Measurements from ENCODE around the gene SRMS.
A peak's percentile ranks its signal among the peaks of the same experiment; 100 is the strongest.

SRMS gene, protein sequence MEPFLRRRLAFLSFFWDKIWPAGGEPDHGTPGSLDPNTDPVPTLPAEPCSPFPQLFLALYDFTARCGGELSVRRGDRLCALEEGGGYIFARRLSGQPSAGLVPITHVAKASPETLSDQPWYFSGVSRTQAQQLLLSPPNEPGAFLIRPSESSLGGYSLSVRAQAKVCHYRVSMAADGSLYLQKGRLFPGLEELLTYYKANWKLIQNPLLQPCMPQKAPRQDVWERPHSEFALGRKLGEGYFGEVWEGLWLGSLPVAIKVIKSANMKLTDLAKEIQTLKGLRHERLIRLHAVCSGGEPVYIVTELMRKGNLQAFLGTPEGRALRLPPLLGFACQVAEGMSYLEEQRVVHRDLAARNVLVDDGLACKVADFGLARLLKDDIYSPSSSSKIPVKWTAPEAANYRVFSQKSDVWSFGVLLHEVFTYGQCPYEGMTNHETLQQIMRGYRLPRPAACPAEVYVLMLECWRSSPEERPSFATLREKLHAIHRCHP

DNA sequence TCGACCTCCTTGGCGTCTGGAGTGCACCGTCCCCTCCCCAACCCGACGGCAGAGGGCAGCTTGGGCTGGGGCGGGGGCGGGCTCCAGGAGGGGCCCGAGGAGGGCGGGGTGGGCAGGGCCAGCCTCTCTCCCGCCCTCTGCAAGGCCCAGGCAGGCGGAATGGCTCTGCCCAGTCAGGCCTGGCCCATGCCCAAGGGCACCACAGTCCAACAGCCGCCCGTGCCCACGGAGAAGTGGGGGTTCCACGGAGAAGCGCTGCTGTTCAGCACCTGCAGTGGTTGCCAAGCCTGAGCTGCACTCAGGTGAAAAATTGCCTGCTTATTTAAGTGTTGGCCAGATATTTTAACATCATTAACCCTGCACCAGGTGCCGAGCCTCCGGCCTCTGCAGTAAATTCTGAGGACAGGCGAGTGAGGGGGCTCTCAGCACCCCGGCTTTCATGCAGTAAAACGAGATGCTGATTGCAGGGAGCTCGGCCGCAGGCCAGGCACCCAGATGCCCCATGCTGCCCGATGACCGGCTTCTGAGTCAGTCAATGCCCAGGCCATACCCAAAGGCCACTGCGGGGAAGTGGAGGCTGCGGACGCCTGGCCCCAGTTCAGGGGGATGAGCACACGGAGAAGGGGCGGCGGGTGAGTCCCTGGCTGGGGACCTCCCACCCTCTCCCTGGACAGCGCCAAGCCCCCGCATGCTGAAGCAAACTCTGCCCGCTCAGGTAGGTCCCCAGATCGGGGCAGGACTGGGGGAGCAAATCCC, at the start of gene SRMS:
Gene SRMS, minus strand, starts transcription at position 25 of the 756 bp plus-strand sequence. CDS start 286 bp downstream, outside the sequence.
- no peak for DNase-seq (ENCODE audit: low spot score)
- FAIRE-seq = no peak

DNA sequence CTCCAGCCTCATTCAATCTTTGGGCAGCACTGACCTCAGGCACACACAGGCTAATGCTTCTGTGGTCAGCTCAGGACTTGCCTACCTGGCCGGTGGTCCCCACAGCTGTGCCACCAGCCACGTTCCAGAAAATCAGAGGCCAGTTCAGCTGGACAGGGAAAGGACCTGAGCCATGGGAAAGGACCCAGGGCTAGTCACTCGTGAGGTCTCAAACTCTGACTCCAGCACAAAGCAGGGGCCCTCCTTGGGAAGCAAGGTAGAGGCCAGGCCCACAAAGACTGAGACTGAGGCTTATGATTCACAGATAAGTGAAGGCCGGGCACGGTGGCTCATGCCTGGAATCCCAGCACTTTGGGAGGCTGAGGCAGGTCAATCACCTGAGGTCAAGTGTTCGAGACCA, 48.9 kb upstream of the SRMS start:
- no peak for FAIRE-seq

DNA sequence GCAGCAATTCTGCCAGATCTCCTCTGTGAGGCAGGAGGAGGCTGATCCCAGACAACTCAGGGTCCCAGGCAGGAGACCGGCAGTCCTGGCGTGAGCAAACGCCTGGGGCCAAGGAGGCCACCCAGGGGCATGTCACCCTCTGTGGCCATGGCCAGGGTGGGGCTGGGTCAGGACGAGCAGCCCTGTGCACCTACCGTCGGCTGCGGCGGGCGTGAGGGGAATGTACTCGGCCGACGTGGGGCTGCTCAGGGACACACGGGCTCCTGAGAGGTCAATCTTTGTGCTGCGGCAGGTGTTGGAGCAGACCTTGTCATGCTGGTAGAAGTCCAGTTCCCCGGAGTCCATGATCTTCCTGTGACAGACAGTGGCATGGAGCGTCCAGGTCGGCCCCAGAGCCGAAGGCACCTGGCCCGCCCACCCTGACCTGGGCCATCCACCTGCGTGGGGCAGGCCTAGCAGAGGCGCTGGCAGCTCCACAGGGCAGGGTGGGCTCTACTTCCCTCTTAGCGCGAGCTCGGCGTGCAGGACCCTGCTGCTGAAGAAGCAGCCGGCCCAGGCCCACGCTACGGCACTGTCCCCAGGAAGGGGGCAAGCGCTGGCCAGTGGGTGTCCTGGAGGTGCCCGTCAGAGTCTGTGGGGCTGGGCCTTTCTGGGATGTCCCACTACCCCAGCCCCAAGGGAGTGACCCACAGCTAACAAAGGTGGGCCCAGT, 48.0 kb upstream of the SRMS start:
- FAIRE-seq (no peak), DNase-seq (ENCODE audit: low spot score) (no peak)

More for the DNA sequence above, 48.9 kb upstream of the SRMS start:
- DNase-seq (ENCODE audit: low spot score) = no peak

DNA sequence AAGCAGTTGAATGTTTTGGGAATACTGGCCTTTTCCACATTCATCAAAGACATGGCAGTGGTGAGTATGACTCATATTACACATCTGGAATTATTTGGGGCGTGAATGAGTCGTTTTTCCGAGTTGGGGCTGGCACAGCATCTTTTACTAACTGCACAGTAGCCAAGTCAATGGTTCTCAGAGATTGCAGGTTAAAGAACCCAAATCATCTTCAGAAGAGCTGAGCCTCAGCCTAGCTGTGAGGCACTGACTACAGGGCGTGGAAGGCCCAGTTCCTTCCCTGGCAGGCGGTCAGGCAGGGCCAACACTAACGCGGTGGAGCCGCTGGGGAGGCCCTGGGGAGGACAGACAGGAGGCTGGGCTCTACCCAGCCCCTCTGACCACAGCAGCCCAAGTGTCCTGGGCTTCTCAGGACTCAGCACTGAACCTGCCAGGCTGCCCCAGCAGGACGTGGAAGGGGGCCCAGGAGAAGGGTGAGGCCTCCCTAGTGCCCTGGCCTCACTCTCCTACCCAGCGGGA, 46.6 kb upstream of the SRMS start:
- FAIRE-seq (no peak), DNase-seq (ENCODE audit: low spot score) (no peak)

DNA sequence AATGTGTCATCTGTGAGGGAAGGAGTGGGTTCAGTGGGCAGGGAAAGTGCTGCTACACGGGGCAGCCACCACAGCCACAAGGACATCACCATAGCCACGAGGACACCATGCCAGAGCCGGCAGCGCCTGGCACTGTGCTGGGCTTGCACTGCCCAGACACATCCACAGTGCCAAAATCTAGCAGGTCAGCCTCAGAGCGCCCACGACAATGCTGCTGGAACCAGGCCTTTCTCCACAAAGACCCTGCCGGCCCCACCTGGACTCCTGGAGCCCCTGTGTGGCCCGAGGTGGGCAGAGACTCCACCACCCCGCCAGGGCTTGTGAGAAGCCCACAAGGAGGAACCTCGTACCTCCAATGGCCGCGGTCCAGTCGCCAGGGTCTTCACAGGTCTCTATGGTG, 45.1 kb upstream of the SRMS start:
- DNase-seq (ENCODE audit: low spot score) (no peak), FAIRE-seq (no peak)

DNA sequence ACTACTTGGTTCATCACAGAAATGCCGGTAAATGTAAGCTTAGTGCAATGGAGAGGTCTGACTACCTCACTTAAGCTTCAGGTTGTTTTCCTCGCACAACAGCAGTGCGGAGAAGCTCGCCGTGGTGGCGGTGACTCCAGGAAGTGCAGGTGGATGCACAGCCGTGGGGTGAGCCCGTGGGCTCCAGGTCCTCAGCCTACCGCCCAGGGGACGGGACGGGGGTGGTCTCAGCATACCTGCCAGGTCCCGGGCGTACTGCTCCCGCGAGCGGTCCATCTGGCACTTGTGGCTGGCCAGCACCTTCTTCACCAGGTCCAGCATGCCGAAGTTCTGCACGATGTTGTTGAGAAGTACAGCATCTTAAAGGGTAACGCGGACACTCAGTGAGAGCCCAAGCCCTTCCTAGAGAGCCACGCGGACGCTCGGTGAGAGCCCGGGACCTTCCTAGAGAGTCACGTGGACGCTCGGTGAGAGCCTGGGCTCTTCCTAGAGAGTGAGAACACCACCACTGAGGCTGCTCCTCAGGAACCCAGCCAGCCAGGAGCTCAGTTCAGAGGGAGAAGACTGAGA, 44.3 kb upstream of the SRMS start:
- FAIRE-seq (no peak), DNase-seq (ENCODE audit: low spot score) (no peak)

DNA sequence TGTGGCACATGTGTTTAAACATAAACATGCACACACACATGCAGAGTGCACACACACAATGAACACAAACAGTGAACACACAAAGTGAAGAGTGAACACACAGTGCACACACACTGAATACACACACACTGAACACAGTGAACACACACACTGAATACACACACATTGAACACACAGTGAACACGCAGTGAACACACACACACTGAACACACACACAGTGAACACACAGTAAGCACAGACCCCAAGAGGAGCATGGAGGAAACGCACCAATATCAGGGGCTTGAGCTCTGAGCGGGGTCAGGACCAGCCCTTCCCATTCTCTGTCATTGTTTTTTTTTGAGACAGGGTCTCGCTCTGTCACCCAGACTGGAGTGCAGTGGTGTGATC, 43.6 kb upstream of the SRMS start:
- DNase-seq (ENCODE audit: low spot score) (no peak), FAIRE-seq (peak; percentile 95)

DNA sequence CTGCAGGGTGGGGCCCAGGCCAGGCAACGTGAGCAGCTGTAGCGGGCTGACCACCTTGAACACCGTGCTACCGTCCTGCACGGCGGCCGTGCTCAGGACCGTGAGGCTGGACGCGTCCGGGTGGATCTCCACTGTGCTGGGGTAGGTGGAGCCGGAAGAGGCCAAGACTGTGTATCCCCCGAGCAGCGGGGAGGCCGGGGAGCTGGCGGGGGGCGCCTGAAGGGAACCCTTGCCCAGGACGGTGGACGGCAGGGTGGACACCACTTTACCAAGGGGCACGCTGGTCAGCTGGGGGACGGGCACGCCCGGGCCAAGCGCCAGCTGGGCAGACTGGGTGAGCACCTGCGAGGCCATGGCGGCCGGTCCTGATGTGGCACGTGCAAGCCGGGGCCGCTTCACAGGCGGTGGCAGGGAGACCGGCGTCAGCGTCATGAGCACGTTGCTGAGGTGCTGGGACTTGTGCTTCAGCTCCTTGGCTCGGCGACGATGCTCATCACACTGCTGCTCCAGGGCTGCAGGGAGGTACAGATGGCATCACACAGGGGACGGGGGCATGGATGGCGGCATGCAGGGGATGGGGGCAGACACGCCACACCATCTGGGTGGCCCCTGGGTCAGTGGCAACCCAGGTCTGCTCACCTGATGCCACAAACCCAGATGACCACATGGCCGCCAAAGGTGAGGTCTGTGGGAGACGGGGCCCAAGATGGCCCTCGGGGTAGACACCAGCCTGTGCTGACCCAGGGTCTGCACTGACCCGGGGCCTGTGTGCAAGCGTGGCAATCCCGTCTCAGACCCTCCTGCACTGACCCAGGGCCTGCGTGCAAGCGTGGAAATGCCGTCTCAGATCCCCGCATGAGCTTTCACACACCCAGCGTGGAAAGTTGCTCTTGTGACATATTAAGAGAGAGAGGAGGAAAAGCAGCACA, 42.9 kb upstream of the SRMS start:
- FAIRE-seq = peak; percentile 23
- no peak for DNase-seq (ENCODE audit: low spot score)

DNA sequence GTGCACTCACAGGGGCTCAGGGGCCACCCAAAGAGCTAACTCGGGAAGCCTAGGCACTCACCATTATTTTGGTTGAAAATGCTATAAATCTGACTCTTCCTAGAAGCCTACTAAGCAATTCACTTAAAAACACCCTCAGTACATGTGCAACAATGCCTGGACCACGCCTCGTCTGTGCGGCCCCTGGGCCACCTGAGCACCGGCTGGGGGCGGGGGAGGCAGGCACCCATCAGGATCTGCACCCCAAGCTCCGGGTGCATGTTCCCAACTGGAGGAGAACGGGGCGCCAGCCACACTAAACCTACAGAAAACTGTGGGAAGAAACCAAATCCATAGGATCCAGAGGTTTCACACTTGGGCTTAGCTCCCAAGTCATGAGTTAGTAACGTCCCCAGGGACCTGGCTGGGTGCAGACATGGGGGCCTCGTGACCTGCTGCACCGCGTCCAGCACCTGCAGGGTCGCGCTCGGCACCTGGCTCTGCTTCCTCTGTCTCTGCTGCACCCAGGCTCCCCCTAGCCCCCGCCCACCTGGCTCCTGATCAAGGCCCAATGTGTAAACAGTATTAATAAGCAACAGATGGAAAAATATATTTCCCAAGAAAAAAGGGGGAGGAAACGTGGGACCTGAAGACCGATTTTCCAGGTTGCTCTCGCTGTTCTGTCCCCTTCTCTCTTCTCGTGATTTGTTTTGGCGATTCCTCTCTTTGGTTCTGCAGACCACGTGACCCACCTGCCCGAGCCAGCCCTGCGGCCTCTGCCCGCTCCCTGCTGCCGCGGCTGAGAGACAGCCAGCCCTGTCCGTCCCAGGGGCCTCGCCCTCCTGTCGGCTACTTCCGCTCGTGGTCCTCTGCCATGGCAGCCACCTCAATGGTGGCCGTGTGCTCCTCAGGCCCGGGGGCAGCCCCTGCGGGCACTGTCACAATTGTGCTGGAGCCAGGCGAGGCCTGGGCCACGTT, 42.0 kb upstream of the SRMS start:
- no peak for DNase-seq (ENCODE audit: low spot score)
- FAIRE-seq = no peak

DNA sequence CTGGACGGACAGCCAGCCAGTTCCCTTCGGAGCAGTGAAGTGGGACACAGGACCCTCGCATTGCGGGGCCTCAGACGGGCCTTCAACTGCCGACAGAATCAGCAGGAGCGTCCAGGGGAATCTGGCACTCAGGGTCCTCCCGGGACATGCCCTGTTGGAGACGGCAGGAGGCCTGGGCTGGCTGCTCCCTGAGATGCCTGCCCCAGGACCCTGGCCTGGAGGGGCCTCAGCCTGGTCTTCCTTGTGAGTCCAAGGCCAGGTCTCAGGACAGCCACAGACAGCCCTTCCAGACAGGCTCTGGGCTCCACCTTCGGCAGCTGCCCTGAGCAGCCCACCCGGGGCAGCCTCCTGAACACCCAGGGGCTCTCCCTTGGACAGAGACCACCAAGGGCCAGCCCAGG, 41.1 kb upstream of the SRMS start:
- FAIRE-seq (no peak), DNase-seq (ENCODE audit: low spot score) (no peak)

DNA sequence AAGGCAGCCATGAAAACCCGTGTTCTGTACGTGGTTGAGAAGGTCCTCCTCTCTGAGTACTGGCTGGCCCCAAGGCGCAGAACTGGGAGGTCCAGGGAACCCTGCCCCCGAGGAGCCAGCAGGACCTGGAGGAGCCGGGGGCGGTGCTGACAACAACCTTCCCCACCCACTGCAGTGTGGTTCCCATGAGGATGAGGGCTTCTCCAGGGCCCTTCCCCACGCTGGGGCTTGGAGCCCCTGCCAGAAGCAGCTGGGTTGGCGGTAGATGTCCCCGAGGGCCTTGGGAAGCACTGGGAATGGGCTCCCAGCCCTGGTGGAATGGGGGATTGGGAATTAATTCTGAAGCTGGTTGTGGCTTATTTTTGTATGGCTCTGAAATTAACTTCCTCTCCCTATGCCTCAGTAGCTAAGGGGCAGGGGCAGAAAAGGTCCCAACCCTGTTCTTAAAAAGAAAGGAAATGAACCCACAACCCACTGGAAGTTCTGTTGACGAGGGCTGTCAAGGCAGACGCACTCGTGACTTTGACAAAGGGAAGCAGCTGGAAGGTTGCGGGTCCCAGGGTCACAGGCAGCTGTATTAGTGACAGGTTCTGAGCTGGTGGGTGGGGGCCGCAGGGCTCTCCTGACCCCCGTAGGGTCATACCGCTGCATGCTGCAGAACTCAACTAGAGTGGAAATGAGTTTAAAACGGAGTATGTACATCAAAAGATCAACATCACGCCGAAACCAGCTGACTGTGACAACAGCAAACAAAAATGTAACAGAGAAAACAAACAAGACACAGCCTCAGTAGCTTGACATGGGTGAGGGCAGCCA, 40.4 kb upstream of the SRMS start:
- no peak for DNase-seq (ENCODE audit: low spot score)
- FAIRE-seq = no peak

DNA sequence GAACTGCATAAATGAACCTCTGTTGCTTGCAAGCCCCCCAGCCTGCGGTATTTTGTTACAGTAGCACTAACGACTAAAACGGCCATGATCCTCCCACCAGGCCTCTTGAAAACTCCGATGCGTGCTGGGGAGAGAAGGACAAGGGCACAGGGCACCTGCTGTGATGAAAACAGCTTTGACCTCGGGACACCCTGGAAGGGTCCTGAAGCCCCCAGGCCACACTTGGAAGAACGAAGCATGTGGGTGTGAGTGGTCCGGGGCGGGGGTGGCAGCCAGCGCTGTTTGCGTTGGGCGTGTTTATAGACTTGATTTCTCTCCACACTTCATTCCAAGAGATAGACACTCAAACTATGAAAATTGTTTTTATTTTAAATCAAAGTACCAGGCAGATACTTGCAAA, 39.7 kb upstream of the SRMS start:
- FAIRE-seq (no peak), DNase-seq (ENCODE audit: low spot score) (no peak)

DNA sequence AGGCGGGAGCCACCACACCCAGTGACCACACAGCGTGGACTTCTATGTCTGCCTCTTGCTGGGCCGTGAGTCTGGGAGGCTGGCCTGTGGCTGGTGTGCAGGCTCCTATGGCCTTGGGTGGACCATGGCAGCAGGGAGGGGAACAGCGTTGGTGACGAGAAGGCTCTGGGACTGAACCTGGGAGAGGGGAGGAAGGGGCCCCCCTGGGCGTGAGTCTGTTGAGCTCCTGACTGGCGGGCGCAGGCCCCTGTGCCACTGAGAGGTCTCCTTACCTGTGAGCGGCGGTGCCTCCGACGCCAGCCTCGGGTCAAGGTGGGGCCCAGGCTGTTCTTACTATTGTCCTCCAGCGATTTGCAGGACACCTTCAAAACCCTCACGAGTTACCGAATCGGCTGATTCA, 39.2 kb upstream of the SRMS start:
- DNase-seq (ENCODE audit: low spot score) (no peak), FAIRE-seq (no peak)

DNA sequence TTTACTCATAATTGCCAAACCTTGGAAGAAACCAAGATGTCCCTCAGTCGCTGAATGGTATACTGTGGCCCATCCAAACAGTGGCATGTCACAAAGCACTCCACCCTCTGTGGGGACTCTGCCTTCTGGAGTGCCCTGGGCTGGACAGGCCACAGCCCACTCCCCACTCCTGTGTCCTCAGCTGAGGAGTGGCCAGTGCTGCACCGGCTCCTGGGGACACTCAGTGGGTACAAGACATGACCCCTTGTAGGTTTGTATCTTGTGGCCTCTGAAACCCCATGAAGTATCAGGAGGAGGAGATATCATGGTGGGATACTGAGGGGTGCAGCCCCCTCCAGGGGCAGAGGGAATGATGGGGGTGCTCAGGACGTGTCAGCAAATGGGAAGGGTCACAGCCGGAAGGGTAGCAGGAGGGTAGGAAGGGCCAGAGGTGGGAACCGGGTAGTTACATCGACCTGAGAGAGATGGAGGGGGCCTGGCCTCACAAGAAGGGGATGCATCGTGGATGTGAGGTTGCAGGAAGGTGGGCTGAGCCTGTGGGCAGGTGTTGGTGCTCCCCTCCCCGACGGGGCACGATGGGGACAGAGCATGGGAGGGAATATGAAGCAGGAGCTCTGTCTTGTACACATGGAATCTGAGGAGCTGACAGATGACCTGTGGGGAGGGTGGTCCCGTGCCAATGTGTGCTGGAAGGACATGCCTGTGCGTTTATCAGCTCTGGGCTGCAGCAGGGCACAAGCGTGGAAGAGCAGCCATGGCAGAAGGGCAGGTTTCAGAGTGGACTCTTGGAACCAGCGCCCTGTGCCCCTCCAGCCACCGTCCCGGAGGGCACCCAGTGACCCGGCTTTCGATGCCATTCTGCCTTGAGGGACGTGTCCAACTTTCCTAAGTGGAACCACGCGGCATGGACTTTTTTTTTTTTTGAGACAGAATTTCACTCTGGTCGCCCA, 38.3 kb upstream of the SRMS start:
- FAIRE-seq (peak; percentile 69), DNase-seq (ENCODE audit: low spot score) (no peak)

DNA sequence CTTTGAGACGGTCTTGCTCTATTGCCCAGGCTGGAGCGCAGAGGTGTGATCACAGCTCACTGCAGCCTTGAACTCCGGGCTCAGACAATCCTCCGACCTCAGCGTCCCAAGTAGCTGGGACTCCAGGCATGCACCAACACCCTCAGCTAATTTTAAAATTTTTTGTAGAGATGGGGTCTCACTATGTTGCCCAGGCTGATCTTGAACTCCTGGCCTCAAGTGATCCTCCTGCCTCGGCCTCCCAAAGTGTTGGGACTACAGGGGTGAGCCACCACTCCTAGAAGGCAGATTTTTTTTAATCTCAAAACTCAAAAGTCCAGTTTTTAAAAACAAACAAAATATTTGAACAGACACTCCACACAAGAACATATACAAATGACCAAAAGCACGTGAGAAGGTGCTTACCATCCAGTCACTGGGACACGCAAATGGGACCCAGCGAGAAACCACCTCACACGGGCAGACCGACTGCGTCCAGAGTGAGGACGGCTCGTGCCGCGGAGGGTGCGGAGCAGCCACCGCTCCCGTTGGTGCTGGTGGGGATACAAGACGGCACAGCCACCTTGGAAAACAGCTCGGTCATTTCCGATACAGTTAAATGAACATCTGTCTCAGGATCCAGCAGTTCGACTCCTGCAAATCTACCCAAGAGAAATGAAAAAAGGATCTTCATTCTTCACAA, 35.0 kb upstream of the SRMS start:
- no peak for FAIRE-seq

DNA sequence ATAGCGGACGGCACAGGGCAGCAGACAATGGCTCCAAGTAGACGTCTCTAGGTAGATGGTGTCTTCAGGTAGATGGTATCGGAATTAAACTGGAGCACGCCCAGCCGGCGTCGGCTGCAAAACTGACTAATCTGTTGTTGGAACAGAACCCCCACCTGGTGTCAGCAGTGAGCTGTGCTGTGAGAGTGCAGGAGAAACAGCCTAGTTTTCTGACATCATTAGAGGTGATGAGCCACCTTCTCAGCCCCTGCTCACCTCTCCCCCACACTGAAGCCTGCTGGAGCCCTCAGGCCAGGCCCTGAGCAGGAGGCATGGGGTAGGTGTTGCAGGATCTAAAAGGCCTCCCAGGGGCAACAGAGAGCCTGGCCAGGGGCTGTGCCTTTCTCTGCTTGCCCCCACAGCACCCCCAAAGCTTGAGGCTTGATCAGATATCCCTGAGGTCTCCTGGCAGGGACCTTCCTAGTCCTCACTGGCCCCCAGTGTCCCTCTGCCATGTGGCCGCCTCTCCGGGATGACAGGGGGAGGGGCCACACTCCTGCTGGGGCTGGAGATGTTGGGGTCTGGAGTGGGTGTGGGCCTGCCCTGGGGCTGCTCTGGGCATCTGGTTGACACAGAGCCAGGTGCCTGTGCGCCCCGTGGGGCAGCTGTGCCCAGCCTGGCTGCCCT, 33.4 kb upstream of the SRMS start:
- FAIRE-seq (no peak), DNase-seq (ENCODE audit: low spot score) (peak; percentile 58)

More for the DNA sequence above, 35.0 kb upstream of the SRMS start:
- no peak for DNase-seq (ENCODE audit: low spot score)

Data from urothelium cell line (cell line).